NCI-H1436 treated with DMSO at 0.1 percent for 48 hours (cell line): Measurements from ENCODE around the gene TMEM270.
A peak's percentile ranks its signal among the peaks of the same experiment; 100 is the strongest.
"Not testable (repeated sequence)": the region's sequence is repeated elsewhere in the genome, so short reads cannot be mapped to it uniquely, and the experiment has no call there.

Experiments
- DNase-seq: peaks from one replicate; lab custom pipeline; 2025; lab: John Stamatoyannopoulos, UW

Gene TMEM270

GRCh38 chr7:73832806-73833205 lies 28.2 kb upstream of the TMEM270 start:
- no peak for DNase-seq

DNA sequence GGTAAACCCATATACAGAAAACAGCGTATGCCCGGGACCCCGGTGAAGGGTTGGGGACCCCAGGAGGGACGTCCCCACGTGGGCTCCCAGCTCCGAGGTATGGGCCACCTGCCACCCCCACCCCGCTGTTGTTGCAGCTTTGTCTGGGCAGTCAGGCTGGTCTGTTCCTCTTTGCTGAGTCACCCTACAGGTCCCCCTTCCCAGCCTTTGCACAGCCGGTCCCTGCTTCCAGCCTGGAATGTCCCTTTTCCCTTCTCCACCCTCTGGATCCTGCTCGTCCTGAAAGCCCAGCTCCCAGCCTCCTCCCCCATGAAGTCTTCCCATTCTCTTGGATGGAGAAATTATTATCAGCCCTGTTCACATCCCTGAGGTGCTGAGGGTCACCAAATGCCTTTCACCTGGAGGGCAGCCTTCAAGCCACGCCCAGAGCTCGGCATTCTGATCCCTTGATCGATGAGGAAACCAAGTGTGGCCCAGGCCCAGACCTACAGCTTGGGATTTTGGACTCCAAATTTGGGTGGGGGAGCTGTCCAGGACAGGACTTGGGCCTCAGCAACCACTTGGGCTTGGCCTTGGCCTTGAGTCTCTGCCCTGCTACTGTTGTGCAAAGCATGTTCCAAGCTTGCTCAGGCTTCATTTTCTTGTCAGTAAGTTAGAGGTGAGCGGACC lies 27.6 kb upstream of the TMEM270 start:
- DNase-seq: no peak

- no peak for DNase-seq
Observed at GRCh38 chr7:73834626-73835191, 26.2 kb upstream of the TMEM270 start.

- not testable (repeated sequence) for DNase-seq
Observed at GRCh38 chr7:73837167-73837566, 23.8 kb upstream of the TMEM270 start.

GRCh38 chr7:73838642-73839041 lies 22.3 kb upstream of the TMEM270 start:
- no peak for DNase-seq

GRCh38 chr7:73839290-73839689 lies 21.7 kb upstream of the TMEM270 start:
- no peak for DNase-seq

DNA sequence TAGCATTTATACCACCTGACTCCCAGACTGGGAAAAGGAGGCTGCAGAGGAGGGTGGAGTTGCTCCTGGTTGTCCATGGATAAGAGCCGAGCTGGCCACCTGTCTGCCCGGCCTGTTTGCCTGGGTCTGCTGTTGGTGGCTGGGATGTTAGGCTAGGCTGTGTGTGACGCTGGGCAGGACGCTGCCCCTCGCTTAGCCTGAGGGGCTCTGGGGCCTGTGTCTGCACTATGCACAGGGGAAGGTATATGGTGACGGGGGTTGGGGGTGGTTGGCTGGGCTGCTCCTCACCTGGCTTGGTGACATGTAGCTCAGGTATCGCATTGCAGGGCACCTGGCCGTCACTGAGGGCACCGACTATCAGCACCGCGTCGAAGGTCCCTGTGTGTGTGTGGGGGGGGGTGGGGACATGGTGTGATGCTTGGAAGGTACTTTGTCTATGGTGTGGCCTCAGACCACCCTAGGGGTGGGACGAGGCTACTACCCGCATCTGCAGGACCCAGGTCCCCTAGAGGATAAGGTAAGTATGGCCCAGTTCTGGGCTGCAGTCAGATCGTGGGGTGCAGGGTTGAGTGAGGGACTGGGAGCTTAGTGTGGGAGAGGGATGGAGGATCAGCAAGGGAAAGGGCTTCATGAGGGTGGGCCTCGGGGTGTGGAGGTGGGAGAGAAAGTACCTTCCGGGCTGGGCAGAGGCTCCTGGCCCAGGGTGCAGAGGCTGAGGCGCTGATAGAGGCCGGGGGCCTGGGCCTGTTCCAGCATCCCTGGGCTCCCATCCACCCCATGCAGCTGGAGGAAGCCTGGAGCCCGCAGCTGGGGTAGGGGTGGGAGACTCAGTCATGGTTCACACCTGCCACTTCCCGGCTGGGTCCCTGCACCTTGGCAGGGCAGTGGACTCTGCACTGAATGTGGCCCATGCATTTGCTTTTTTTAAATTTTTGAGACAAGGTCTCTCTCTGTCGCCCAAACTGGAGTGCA lies 20.9 kb upstream of the TMEM270 start:
- no peak for DNase-seq

DNA sequence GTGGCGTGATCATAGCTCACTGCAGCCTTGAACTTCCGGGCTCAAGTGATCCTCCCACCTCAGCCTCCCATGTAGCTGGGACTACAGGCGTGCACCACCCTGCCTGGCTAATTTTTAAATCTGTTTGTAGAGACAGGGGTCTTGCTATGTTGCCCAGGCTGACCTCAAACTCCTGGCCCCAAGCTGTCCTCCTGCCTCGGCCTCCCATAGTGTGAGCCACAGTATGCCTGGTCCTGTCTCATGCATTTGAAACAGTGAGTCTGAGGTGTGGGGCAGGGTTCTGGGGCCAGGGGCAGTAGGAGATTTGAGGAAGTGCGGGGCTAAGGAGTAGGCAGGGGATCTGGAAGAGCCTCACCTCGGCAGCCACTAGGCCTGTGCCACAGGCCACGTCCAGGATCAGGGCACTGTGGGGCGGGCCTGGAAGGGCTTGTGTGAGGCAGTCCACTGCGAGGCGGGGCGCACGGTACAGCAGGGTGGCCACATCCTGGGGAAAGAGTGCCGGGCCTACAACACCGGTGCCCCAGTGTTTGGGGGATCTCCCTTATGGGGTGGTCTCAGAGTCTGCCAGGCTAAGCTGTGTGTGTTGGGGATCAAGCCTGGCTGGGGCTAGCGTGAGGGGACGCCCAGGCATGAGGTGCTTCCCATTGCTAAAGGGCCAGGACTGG lies 20.1 kb upstream of the TMEM270 start:
- no peak for DNase-seq

GRCh38 chr7:73841689-73842066 lies 19.3 kb upstream of the TMEM270 start:
- DNase-seq: no peak

DNA sequence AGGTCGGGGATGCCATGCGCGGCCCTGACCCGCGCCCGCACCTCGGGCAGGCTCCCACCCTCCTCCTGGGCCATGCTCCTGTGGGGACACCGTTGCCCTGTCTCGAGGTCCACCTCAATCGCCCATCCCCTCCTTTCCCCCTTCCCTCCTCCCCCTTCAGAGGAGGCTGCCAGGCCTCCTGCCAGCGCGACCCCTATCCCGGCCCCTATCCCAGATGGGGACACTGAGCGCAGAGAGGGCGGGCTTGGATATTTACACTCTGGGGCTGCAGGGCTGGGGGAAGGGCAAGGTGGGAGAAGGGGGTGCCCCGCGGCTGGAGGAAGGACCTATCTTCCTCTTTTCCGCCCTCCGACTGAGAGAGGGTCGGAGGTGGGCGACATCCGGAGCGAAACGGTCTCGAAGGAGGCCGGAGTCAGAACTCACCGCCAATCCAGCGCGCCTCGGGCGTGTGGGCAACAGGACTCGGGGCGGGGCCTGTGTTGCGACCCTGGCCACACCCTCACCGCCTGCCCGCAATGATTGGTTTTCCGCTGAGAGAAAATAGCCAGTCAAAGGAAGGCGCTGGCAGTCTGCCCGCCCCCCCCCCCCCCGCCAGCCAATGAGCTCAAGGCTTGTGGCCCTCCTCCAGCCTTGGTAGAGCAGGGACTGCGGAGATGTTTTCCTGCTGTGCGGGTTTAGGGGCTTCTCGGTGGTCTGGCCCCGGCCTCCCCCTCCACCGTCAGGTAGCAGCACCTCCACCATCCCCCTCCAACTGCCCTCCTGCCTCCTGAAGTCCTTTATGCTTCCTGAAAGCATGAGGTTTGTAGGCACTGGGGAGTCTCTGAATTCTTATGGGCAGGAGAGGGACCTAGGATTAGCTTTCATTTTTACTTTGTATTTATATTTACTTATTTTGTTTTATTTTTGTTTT lies 18.6 kb upstream of the TMEM270 start, which contains the start of gene METTL27:
Gene METTL27, minus strand, starts transcription at position 450 of the 910 bp plus-strand sequence. Its CDS starts 376 bp downstream, at position 74.
- DNase-seq: peak; percentile 80

DNA sequence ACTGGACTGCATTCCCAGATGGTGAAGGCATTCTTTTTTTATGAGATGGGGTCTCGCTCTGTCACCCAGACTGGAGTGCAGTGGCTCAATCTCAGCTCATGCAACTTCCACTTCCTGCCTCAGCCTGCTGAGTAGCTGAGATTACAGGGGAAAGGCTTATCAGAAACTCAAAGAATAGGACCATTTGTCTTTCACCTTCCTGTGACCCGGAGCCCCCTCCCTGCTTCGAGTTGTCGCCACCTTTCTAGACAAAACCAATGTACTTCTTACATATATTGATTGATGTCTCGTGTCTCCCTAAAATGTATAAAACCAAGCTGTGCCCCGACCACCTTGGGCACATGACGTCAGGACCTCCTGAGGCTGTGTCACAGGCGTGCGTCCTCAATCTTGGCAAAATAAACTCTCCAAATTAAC lies 16.8 kb upstream of the TMEM270 start:
- no peak for DNase-seq

DNA sequence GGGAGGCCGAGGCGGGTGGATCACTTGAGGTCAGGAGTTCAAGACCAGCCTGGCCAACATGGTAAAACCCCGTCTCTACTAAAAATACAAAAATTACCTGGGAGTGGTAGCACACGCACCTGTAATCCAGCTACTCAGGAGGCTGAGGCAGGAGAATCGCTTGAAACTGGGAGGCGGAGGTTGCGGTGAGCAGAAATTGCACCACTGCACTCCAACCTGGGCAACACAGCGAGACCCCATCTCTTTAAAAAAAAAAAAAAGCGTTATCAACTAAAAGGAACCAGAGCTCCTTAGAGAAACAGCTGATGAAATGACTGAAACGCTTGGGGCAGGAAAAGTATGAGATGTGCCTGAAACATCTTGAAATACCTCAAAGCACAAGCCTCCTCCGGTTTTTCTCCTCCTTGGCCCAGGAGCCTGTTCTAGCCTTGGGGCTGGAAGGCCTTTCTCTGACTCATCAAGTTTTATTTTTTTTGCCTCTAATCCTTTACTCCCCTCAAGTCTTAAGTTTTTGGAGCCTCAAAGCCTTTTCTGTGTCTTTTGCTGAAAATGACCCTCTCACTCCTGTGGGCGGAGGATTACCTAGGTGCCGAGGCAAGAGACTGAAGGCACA lies 16.0 kb upstream of the TMEM270 start:
- DNase-seq: no peak

GRCh38 chr7:73845701-73846195 lies 15.2 kb upstream of the TMEM270 start:
- DNase-seq: not testable (repeated sequence)

DNA sequence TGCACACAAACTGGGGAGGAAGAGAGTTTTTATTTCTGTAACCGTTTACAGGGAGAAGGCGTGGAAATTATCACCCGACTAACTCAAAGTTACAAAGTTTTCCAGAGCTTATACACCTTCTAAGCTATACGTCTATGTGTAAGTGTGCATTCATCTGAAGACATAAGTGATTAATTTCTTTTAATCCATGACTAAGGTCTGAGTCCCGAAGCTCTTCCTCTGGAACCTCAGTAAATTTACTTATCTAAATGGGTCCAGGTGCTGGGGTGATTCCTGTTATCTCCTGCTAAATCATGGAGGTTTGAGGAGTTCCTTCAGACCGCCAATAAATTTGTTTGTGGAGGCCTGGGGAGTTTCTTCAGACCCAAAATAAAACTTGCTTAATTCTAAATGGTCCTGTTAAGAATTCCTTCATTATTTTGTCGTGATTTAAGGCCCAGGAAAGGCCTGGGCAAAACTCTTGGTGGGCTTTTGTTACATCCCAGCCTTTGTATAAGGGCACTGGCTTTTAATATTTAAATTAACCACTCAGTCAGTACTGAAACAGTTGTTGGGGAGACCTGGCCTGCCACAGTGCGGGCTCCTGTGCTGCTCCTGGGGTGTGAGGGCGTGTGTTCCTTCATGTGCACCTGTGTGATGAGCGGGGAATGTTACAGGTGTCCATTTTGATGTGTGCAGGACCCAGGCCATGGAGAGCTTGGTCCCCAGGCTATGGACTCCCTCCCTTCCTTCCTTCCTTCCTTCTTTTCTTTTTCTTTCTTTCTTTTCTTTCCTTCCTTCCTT lies 12.8 kb upstream of the TMEM270 start:
- DNase-seq: no peak

DNA sequence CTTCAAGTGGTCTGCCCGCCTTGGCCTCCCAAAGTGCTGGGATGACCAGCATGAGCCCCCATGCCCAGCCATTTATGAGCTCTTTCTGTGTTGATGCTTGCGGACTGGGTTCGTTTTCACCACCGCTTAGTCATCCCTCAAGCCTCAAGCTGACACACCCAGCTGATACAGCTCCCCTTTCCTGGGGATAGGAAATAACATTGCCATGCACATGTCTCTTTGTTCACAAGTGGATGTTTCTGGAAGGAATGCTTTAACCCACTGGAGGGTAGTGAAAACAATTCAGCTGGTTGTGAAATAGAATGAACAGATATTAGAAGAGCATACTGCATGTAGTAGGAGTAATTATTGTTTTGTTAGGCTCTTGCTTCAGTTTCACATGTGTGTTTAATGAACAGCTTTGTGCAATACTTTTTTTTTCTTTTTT lies 10.2 kb upstream of the TMEM270 start:
- DNase-seq: no peak

DNA sequence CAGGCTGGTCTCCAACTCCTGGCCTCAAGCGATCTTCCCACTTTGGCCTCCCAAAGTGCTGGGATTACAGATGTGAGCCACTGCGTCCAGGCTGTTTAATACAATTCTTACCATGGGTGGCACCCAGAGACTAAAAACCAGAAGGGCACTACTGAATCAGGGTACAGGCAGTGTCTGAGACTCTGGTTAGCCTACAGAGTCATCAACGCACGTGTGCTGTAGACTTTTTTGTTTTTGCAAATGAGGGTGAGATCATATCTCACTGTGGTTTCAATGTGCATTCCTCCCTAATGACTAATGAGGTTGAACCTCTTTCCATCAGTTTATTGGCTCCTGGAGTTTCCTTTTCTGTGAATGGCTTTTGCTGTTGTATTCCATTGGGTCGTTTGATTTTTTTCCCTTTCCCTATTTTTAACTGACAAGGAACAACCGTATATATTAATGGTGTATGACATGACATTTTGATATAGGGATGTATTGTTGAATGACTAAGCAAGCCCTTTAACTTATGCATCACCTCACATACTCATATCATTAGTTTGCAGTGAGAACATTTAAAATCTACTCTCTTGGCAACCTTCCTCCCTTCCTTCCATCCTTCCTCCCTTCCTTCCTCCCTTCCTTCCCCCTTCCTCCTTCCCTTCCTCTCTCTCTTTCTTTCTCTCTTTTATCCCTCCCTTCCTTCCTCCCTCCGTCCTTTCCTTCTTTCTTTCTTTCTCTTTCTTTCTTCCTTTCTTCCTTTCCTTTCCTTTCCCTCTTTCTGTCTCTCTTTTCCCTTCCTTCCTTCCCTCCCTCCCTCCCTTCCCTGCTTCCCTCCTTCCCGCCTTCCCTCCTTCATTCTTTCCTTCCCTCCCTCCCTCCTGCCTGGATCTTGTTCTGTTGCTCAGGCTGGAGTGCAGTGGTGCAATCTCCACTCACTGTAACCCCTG lies 9.3 kb upstream of the TMEM270 start:
- DNase-seq: no peak

GRCh38 chr7:73852500-73852899 lies 8.5 kb upstream of the TMEM270 start:
- DNase-seq: no peak

DNA sequence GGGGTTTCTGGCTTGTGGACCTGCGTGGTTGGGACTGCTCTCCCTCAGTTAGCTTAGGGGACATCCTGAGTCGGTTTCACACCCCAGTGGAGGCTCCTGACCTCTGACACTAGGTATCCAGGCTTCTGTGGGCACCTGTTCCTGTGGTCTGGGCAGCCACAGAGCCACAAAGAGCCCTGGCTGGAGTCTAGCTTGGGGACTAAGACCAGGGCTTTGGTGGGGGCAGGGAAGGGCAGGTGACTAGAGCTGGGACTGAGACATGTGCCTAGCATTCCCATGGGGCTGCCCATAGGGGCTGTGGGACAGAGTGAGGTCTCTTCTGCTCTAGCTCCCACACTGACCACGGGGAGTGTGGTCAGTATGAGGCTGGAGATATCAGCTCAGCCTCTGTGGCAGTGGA lies 4.0 kb upstream of the TMEM270 start:
- no peak for DNase-seq

GRCh38 chr7:73858807-73859206 lies 2.2 kb upstream of the TMEM270 start:
- no peak for DNase-seq
